ENCODE results near the gene PLA2G4F.

DNA sequence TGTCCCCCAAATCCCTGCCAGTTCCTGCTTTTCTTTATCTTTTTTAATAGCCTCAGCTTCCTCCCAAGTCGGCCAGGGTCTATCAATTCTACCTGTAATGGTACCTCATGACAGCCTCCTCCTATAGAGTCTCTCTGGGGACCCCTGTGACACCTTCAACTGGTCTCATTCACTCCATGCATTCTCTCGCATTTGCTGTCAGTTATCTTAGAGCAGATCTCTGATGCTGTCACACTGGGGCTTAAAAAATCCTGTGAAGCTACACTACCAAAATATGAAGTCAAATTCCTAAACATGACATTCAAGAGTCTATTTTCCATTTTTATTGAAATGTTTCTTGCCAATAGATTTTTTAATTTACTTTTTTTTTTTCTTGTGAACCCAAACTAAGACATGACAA, 46.2 kb upstream of the PLA2G4F start:
- TF ChIP-seq EP300 (IDR thresholded peaks at IDR 0.05), result no peak
- TF ChIP-seq, protein P1, sequence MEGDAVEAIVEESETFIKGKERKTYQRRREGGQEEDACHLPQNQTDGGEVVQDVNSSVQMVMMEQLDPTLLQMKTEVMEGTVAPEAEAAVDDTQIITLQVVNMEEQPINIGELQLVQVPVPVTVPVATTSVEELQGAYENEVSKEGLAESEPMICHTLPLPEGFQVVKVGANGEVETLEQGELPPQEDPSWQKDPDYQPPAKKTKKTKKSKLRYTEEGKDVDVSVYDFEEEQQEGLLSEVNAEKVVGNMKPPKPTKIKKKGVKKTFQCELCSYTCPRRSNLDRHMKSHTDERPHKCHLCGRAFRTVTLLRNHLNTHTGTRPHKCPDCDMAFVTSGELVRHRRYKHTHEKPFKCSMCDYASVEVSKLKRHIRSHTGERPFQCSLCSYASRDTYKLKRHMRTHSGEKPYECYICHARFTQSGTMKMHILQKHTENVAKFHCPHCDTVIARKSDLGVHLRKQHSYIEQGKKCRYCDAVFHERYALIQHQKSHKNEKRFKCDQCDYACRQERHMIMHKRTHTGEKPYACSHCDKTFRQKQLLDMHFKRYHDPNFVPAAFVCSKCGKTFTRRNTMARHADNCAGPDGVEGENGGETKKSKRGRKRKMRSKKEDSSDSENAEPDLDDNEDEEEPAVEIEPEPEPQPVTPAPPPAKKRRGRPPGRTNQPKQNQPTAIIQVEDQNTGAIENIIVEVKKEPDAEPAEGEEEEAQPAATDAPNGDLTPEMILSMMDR (IDR thresholded peaks at IDR 0.05), result no peak

Measured in tibial nerve (tissue), 4 donors.